ENCODE results near the gene PRKAR2A. TPM values are rescaled to one million over a fixed set of nuclear protein-coding genes. Genes with fewer than 3 reads are reported as not detected.

The PRKAR2A gene
- total RNA-seq, 6 experiments from 2014 or later, result 60.6 to 72.7 (median 68.2) TPM

DNA sequence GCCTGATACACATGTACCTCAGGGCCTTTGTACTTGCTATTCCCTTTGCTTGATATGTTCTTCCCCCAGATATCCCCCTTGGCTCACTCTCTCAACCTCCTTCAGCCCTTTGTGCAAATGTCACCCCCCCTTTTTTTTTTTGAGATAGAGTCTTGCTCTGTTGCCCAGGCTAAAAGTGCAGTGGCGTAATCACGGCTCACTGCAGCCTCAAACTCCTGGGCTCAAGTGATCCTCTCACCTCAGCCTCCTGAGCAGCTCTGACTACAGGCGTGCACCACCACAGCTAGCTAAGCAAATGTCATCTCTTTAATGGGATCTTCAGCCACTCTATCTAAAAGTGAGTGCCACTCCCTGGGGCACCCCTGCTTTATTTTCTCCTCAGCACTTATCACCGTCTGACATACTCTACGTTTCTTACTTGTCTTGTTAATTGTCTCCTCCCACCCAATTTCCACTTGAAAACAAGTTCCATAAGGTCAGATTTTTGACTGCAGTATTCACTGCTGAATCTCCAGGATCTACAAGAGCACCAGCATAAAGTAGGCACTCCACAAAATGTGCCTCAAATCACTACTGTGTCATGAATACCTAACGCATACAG is 145.3 kb downstream of the PRKAR2A start:
- Mint-ChIP-seq H3K27ac (no peak overlapping the region; the same call in 1 of the 2 replicates), H3K36me3 (ENCODE audit: low read depth) (peaks cover 31% of the 10 kb centered on the region), H3K4me1 (ENCODE audit: low read depth) (peaks cover 27% of the 10 kb centered on the region), H3K27me3 (ENCODE audit: insufficient read depth) (no peaks in the 10 kb centered on the region), H3K4me3 (no peak overlapping the region), H3K9me3 (no peaks in the 10 kb centered on the region)
- no peak for DNase-seq
- TF ChIP-seq, protein P1, sequence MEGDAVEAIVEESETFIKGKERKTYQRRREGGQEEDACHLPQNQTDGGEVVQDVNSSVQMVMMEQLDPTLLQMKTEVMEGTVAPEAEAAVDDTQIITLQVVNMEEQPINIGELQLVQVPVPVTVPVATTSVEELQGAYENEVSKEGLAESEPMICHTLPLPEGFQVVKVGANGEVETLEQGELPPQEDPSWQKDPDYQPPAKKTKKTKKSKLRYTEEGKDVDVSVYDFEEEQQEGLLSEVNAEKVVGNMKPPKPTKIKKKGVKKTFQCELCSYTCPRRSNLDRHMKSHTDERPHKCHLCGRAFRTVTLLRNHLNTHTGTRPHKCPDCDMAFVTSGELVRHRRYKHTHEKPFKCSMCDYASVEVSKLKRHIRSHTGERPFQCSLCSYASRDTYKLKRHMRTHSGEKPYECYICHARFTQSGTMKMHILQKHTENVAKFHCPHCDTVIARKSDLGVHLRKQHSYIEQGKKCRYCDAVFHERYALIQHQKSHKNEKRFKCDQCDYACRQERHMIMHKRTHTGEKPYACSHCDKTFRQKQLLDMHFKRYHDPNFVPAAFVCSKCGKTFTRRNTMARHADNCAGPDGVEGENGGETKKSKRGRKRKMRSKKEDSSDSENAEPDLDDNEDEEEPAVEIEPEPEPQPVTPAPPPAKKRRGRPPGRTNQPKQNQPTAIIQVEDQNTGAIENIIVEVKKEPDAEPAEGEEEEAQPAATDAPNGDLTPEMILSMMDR (IDR thresholded peaks at IDR 0.05), result no peak

DNA sequence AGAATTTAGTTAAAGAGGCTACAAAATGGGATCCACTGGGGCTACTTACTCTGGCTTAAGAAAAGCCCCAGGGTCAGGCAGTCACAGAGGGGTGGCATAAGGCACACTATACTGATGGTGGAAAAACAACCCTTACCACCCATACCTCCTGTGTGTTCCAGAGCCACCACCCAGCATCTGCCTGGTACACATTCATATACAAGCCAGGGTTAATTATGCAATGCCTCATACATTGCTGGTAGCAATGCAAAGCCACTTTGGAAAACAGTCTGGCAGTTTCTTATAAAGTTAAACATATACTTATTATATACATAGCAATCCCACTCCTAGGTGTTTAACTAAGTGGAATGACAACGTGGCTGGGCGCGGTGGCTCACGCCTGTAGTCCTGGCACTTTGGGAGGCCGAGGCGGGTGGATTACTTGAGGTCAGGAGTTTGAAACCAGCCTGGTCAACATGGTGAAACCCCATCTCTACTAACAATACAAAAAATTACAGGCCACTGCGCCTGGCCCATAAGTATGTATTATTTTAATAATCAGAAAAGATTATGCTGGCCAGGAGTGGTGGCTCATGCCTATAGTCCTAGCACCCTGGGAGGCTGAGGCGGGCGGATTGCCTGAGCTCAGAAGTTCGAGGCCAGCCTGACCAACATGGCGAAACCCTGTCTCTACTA is 146.8 kb downstream of the PRKAR2A start:
- no peak overlapping the region for H3K27ac Mint-ChIP-seq
- H3K9me3 Mint-ChIP-seq, result no peaks in the 10 kb centered on the region
- peaks cover 35% of the 10 kb centered on the region for H3K4me1 Mint-ChIP-seq (ENCODE audit: low read depth)
- no peak overlapping the region for H3K4me3 Mint-ChIP-seq
- no peaks in the 10 kb centered on the region for H3K27me3 Mint-ChIP-seq (ENCODE audit: insufficient read depth)
- TF ChIP-seq, protein P1 (IDR thresholded peaks at IDR 0.05), result no peak
- DNase-seq, result no peak
- peaks cover 32% of the 10 kb centered on the region for H3K36me3 Mint-ChIP-seq (ENCODE audit: low read depth)

DNA sequence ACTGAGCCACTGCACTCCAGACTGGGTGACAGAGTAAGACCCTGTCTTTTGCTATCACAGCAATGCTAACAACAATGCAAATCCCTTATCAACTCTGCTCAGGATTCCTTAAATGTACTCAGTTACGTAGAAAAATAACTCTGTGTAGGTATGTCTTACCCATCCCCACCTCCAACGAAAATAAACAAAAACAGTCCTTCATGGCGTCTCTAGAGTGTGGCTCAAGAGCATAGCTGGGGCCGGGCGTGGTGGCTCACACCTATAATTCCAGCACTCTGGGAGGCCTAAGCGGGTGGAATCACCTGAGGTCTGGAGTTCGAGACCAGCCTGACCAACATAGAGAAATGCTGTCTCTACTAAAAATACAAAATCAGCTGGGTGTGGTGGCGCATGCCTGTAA is 148.8 kb downstream of the PRKAR2A start:
- Mint-ChIP-seq H3K9me3 (no peaks in the 10 kb centered on the region), H3K36me3 (ENCODE audit: low read depth) (peaks cover 33% of the 10 kb centered on the region), H3K27ac (no peak overlapping the region), H3K4me1 (ENCODE audit: low read depth) (peaks cover 49% of the 10 kb centered on the region), H3K27me3 (ENCODE audit: insufficient read depth) (peaks cover 4% of the 10 kb centered on the region; the same call in 1 of the 2 replicates), H3K4me3 (no peak overlapping the region)
- TF ChIP-seq, protein P1 (IDR thresholded peaks at IDR 0.05), result no peak
- no peak for DNase-seq

DNA sequence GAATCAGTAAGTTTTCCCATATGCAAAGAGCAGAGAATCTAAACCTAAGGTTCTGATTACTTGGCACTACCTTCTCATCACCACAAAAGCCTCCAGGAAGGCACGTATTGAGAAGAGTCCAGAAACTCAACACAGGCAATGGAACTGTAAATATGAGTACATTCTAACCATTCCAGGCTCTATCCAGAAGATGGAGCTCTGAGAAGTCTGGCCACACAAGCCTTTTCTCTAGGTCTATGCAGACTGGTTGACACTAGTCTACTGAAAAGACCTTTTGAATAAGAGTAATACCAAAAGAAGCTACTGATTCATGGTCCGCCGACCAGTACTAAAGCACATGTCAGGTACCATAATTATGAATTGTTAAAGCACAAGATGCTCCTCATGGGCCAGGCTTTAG is 149.7 kb downstream of the PRKAR2A start:
- peaks cover 36% of the 10 kb centered on the region for H3K36me3 Mint-ChIP-seq (ENCODE audit: low read depth)
- DNase-seq, result no peak
- no peak overlapping the region for H3K4me3 Mint-ChIP-seq
- no peaks in the 10 kb centered on the region for H3K9me3 Mint-ChIP-seq
- TF ChIP-seq, protein P1 (IDR thresholded peaks at IDR 0.05), result no peak
- H3K4me1 Mint-ChIP-seq (ENCODE audit: low read depth), result peaks cover 58% of the 10 kb centered on the region
- peaks cover 4% of the 10 kb centered on the region; the same call in 1 of the 2 replicates for H3K27me3 Mint-ChIP-seq (ENCODE audit: insufficient read depth)
- H3K27ac Mint-ChIP-seq, result no peak overlapping the region

DNA sequence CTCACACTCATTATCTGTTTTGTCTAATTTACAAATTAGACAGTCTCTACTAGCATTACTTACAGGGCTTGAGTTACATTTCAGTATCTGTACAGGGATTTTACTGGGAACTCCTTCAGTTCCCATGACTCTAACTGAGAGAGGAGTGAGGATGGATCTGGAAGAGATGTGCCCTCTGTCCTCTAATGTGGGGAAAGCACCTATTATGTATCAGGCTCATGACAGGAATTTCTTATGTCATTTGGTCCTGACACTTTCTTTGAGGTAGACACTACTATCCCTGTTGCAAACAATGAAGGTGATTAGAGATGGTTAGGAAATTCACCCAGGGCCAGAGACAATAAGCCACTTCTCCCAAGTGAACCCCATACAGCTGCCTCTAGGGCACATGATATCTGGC is 151.1 kb downstream of the PRKAR2A start:
- no peaks in the 10 kb centered on the region for H3K9me3 Mint-ChIP-seq
- 0 out of 2 replicates have a peak overlapping the region, but pooled peaks have one; percentile 3 for H3K4me3 Mint-ChIP-seq
- peaks cover 32% of the 10 kb centered on the region for H3K36me3 Mint-ChIP-seq (ENCODE audit: low read depth)
- peaks cover 4% of the 10 kb centered on the region; the same call in 1 of the 2 replicates for H3K27me3 Mint-ChIP-seq (ENCODE audit: insufficient read depth)
- TF ChIP-seq, protein P1 (IDR thresholded peaks at IDR 0.05), result no peak
- H3K4me1 Mint-ChIP-seq (ENCODE audit: low read depth), result peaks cover 56% of the 10 kb centered on the region
- H3K27ac Mint-ChIP-seq, result peak overlapping the region; percentile 59
- no peak for DNase-seq

Other genes with a start within 250 kb of the PRKAR2A start
- 100 to 1,000 TPM; 254 to 322 (median 276) TPM for gene UQCRC1, start 238.2 kb downstream of the PRKAR2A start, total RNA-seq (2021; fragmentation: NEBNext Ultra II Directional; extraction: Animal tissue kit (Norgen Biotek cat#: 25700))
- under 1 TPM in 1 of 6 experiments, not detected in 5; 0.25 TPM for gene TMEM89, start 226.1 kb downstream of the PRKAR2A start, total RNA-seq (2021; fragmentation: NEBNext Ultra II Directional; extraction: Animal tissue kit (Norgen Biotek cat#: 25700))
- 10 to 100 TPM; 15.1 to 19.6 (median 17.5) TPM for gene SLC26A6, start 212.4 kb downstream of the PRKAR2A start, total RNA-seq (2021; fragmentation: NEBNext Ultra II Directional; extraction: Animal tissue kit (Norgen Biotek cat#: 25700))
- gene CELSR3, start 185.0 kb downstream of the PRKAR2A start, total RNA-seq (2021; fragmentation: NEBNext Ultra II Directional; extraction: Animal tissue kit (Norgen Biotek cat#: 25700)), result 1 to 10 TPM; 1.9 to 5.0 (median 3.4) TPM
- gene NCKIPSD, start 162.0 kb downstream of the PRKAR2A start, total RNA-seq (2021; fragmentation: NEBNext Ultra II Directional; extraction: Animal tissue kit (Norgen Biotek cat#: 25700)), result 10 to 100 TPM; 20.5 to 27.3 (median 23.0) TPM
- 10 to 100 TPM; 47.4 to 64.6 (median 53.0) TPM for gene IP6K2, start 130.7 kb downstream of the PRKAR2A start, total RNA-seq (2021; fragmentation: NEBNext Ultra II Directional; extraction: Animal tissue kit (Norgen Biotek cat#: 25700))
- 10 to 100 TPM; 20.4 to 25.2 (median 22.0) TPM for gene SLC25A20, start 51.0 kb upstream of the PRKAR2A start, total RNA-seq (2021; fragmentation: NEBNext Ultra II Directional; extraction: Animal tissue kit (Norgen Biotek cat#: 25700))
- 10 to 100 TPM; 60.0 to 71.6 (median 68.3) TPM for gene ARIH2, start 71.0 kb upstream of the PRKAR2A start, total RNA-seq (2021; fragmentation: NEBNext Ultra II Directional; extraction: Animal tissue kit (Norgen Biotek cat#: 25700))
- 10 to 100 TPM; 29.1 to 41.4 (median 31.6) TPM for gene P4HTM, start 142.4 kb upstream of the PRKAR2A start, total RNA-seq (2021; fragmentation: NEBNext Ultra II Directional; extraction: Animal tissue kit (Norgen Biotek cat#: 25700))
- gene WDR6, start 159.5 kb upstream of the PRKAR2A start, total RNA-seq (2021; fragmentation: NEBNext Ultra II Directional; extraction: Animal tissue kit (Norgen Biotek cat#: 25700)), result 100 to 1,000 TPM; 107 to 123 (median 115) TPM
- 10 to 100 TPM; 25.3 to 33.9 (median 29.5) TPM for gene DALRD3, start 170.7 kb upstream of the PRKAR2A start, total RNA-seq (2021; fragmentation: NEBNext Ultra II Directional; extraction: Animal tissue kit (Norgen Biotek cat#: 25700))
- 100 to 1,000 TPM; 129 to 164 (median 153) TPM for gene NDUFAF3, start 174.2 kb upstream of the PRKAR2A start, total RNA-seq (2021; fragmentation: NEBNext Ultra II Directional; extraction: Animal tissue kit (Norgen Biotek cat#: 25700))
- 100 to 1,000 TPM; 195 to 228 (median 202) TPM for gene IMPDH2, start 181.5 kb upstream of the PRKAR2A start, total RNA-seq (2021; fragmentation: NEBNext Ultra II Directional; extraction: Animal tissue kit (Norgen Biotek cat#: 25700))
- gene QRICH1, start 246.2 kb upstream of the PRKAR2A start, total RNA-seq (2021; fragmentation: NEBNext Ultra II Directional; extraction: Animal tissue kit (Norgen Biotek cat#: 25700)), result 100 to 1,000 TPM in 2 of 6 experiments, 10 to 100 TPM in 4; 88.7 to 106 (median 94.6) TPM

Data from HFFc6 (cell line).